Measurements from ENCODE around the gene ANAPC7. TPM values are rescaled to one million over a fixed set of nuclear protein-coding genes. Genes with fewer than 3 reads are reported as not detected.
"Not testable (repeated sequence)": the region's sequence is repeated elsewhere in the genome, so short reads cannot be mapped to it uniquely, and the experiment has no call there.

The ANAPC7 gene
- total and polyA plus RNA-seq, 9 donors, result 46.2 to 79.7 (median 53.6) TPM

DNA sequence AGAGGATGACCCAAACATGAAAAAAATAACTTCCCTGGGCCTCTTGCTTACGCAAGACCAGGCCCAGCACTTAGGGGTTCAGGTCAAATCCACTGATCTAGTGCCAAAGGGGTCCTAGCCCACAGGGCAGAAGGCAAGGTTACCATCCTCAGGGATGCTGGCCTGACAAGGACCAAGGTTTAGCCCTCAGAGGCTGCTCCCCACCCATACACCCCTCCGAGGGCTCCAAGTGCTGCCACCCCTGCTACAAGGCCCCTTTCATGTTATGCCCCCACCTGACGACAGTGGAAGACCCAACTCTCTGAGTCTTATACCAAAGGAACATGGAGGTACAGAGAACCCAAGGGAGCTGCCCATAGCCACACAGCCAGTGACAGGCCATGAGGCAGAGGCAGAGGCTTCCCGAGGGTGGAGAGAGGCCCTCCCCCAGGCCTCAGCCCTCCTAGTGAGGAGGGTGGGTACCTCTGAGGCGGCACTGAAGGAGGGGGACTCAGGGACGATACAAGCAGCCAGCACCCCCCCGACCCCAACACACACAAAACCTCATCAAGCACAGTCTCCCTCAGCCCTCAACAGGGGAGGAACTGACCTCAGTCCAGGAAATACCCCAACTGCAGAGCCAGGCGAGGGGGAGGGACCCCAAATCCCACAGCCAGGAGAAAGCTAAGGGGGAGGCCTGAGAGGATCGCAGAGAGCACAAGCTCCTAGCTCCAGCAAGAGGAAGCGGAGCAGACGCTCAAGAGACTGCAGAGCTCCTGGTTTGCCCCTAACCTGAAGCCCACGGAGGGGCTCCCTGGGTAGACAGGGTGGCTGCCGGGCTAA lies 37.0 kb downstream of the ANAPC7 start:
- no peak overlapping the region for H3K4me3 ChIP-seq (ENCODE audit: low read length)
- no peak for DNase-seq
- H3K36me3 ChIP-seq (ENCODE audit: control insufficient read depth, insufficient read depth, low read length), result peaks cover 17% of the 10 kb centered on the region
- H3K27me3 ChIP-seq (ENCODE audit: control insufficient read depth, insufficient read depth, low read length), result no peaks in the 10 kb centered on the region
- no peaks in the 10 kb centered on the region for H3K9me3 ChIP-seq (replicated peaks; ENCODE audit: control insufficient read depth, low read depth, low read length)
- H3K27ac ChIP-seq (ENCODE audit: low read length), result no peak overlapping the region
- H3K4me1 ChIP-seq (ENCODE audit: control insufficient read depth, insufficient read depth, low read length), result peaks cover 18% of the 10 kb centered on the region
- WGBS (ENCODE audit: insufficient coverage), result 56% methylated on average over 4 of the region's 13 CpGs

GRCh38 chr12:110365489-110366320 lies 37.8 kb downstream of the ANAPC7 start:
- Histone ChIP-seq H3K4me1 (ENCODE audit: control insufficient read depth, insufficient read depth, low read length) (peaks cover 10% of the 10 kb centered on the region), H3K27ac (ENCODE audit: low read length) (no peak overlapping the region), H3K4me3 (ENCODE audit: low read length) (no peak overlapping the region), H3K36me3 (ENCODE audit: control insufficient read depth, insufficient read depth, low read length) (peaks cover 9% of the 10 kb centered on the region), H3K9me3 (replicated peaks; ENCODE audit: control insufficient read depth, low read depth, low read length) (no peaks in the 10 kb centered on the region), H3K27me3 (ENCODE audit: control insufficient read depth, insufficient read depth, low read length) (no peaks in the 10 kb centered on the region)
- no peak for DNase-seq
- 100% methylated on average over 2 of the region's 7 CpGs for WGBS (ENCODE audit: insufficient coverage)

DNA sequence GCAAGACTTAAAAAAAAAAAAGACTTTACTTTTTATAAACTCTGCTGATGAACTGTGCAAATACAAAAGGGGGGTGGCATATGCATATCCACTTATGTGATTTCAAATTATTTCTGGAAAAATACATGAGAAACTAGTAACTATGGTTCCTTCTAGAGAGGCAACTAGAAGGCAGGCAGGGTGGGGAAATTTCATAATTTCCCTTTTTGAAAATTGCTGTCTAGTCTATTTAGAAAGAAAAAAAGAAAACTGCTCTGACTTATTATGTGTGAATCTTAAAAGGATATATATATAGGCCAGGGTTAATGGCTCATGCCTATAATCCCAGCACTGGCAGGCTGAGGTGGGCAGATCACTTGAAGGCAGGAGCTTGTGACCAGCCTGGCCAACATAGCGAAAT lies 42.3 kb downstream of the ANAPC7 start:
- H3K4me1 ChIP-seq (ENCODE audit: control insufficient read depth, insufficient read depth, low read length), result no peaks in the 10 kb centered on the region
- WGBS (ENCODE audit: insufficient coverage), result no CpG with 5 or more reads among the region's 1 CpG
- H3K36me3 ChIP-seq (ENCODE audit: control insufficient read depth, insufficient read depth, low read length), result no peaks in the 10 kb centered on the region
- H3K27me3 ChIP-seq (ENCODE audit: control insufficient read depth, insufficient read depth, low read length), result no peaks in the 10 kb centered on the region
- DNase-seq, result no peak
- H3K27ac ChIP-seq (ENCODE audit: low read length), result no peak overlapping the region
- no peak overlapping the region for H3K4me3 ChIP-seq (ENCODE audit: low read length)
- no peaks in the 10 kb centered on the region for H3K9me3 ChIP-seq (replicated peaks; ENCODE audit: control insufficient read depth, low read depth, low read length)

- not testable (repeated sequence) for H3K9me3 ChIP-seq (replicated peaks; ENCODE audit: control insufficient read depth, low read depth, low read length); H3K27me3 ChIP-seq (ENCODE audit: control insufficient read depth, insufficient read depth, low read length); H3K4me3 ChIP-seq (ENCODE audit: low read length); H3K27ac ChIP-seq (ENCODE audit: low read length); H3K36me3 ChIP-seq (ENCODE audit: control insufficient read depth, insufficient read depth, low read length); H3K4me1 ChIP-seq (ENCODE audit: control insufficient read depth, insufficient read depth, low read length); DNase-seq
- WGBS (ENCODE audit: insufficient coverage), result 60% methylated on average over 2 of the region's 8 CpGs
These were observed 45.0 kb downstream of the ANAPC7 start for GRCh38 chr12:110358384-110359097.

DNA sequence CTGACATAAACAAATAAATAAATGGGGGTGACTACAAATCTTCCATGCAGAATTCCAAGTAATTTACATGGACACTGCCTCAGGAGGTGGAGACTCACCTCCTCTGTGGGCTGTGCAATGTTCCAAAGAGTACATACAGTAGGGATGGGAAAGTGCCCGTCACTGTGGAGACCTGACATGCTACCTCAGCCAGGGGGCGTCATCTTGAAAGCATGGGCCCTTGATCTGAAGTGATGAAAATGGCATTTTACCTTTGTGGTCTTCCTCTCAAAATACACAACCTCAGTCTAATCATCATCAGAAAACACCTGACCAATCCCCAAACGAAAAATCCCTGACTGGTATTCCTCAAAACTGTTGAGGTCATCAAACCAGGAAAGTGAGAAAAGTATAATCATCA lies 48.4 kb downstream of the ANAPC7 start:
- Histone ChIP-seq H3K4me3 (ENCODE audit: low read length) (no peak overlapping the region), H3K27me3 (ENCODE audit: control insufficient read depth, insufficient read depth, low read length) (no peaks in the 10 kb centered on the region), H3K36me3 (ENCODE audit: control insufficient read depth, insufficient read depth, low read length) (peaks cover 16% of the 10 kb centered on the region), H3K9me3 (replicated peaks; ENCODE audit: control insufficient read depth, low read depth, low read length) (no peaks in the 10 kb centered on the region), H3K4me1 (ENCODE audit: control insufficient read depth, insufficient read depth, low read length) (no peaks in the 10 kb centered on the region), H3K27ac (ENCODE audit: low read length) (no peak overlapping the region)
- WGBS (ENCODE audit: insufficient coverage), result no CpG with 5 or more reads among the region's 3 CpGs
- DNase-seq, result no peak

DNA sequence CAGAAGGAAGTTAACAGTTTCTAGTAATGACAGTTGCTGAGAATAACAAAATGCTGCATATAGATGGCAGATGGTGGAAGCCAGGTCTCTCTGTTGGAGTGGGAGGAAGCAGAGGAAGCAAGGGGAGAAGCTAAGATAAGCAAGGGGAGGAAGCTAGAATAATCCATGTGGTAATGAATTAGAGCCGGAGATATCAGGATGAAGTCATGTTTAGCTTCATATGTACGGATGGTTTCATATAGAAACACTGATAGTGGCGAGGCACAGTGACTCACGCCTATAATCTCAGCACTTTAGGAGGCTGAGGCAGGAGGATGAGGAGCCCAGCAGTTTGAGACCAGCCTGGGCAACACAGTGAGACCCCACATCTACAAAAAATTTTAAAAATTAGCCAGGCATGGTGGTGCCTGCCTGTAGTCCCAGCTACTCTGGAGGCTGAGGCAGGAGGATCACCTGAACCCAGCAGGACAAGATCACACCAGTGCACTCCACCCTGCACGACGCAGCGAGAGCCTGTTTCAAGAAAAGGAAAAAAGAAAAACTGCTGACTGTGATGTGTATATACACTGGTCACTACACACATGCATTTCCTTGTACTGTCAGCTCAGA lies 49.2 kb downstream of the ANAPC7 start:
- H3K4me1 ChIP-seq (ENCODE audit: control insufficient read depth, insufficient read depth, low read length), result peaks cover 2% of the 10 kb centered on the region
- 63% methylated on average over 3 of the region's 7 CpGs for WGBS (ENCODE audit: insufficient coverage)
- no peak overlapping the region for H3K27ac ChIP-seq (ENCODE audit: low read length)
- H3K9me3 ChIP-seq (replicated peaks; ENCODE audit: control insufficient read depth, low read depth, low read length), result no peaks in the 10 kb centered on the region
- H3K36me3 ChIP-seq (ENCODE audit: control insufficient read depth, insufficient read depth, low read length), result peaks cover 24% of the 10 kb centered on the region
- DNase-seq, result no peak
- no peak overlapping the region for H3K4me3 ChIP-seq (ENCODE audit: low read length)
- H3K27me3 ChIP-seq (ENCODE audit: control insufficient read depth, insufficient read depth, low read length), result no peaks in the 10 kb centered on the region

DNA sequence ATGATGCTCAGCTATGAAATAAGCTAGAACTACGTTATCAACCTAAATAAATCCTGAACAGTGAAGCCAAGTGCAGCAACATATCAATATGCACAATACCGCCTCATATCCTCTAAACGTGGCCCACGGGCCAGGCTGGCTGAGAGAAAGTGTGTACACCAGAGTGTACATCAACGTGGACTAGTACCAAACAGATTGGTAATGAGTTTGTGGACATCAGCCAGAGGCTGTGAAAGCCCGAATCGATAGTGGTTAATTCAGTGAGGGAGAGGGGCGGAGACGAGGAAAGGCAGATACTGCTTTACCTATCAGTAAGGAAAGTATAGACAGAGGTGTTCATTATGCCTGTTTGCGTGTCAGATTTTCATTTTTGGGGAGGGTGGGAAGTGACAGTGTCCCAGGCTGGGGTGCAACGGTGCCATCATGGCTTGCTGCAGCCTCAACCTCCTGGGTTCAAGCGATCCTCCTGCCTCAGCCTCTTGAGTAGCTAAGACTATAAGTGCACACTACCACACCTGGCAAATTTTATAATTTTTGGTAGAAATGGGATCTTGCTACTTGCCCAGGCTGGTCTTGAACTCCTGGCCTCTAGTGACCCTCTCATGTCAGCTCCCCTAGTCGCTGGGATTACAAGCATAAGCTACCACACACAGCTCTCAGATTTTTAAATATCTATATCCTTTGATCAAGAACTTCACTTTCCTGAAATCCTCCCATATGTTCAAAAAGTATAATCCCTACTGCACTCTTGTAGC lies 50.1 kb downstream of the ANAPC7 start:
- Histone ChIP-seq H3K27ac (ENCODE audit: low read length) (no peak overlapping the region), H3K9me3 (replicated peaks; ENCODE audit: control insufficient read depth, low read depth, low read length) (no peaks in the 10 kb centered on the region), H3K4me3 (ENCODE audit: low read length) (no peak overlapping the region), H3K4me1 (ENCODE audit: control insufficient read depth, insufficient read depth, low read length) (peaks cover 6% of the 10 kb centered on the region), H3K27me3 (ENCODE audit: control insufficient read depth, insufficient read depth, low read length) (no peaks in the 10 kb centered on the region), H3K36me3 (ENCODE audit: control insufficient read depth, insufficient read depth, low read length) (peaks cover 32% of the 10 kb centered on the region)
- 80% methylated on average over 7 of the region's 13 CpGs for WGBS (ENCODE audit: insufficient coverage)
- DNase-seq, result no peak

GRCh38 chr12:110352401-110352800 lies 51.1 kb downstream of the ANAPC7 start:
- WGBS (ENCODE audit: insufficient coverage), result no CpG with 5 or more reads among the region's 3 CpGs
- H3K4me3 ChIP-seq (ENCODE audit: low read length), result no peak overlapping the region
- no peak for DNase-seq
- peaks cover 6% of the 10 kb centered on the region for H3K4me1 ChIP-seq (ENCODE audit: control insufficient read depth, insufficient read depth, low read length)
- no peaks in the 10 kb centered on the region for H3K9me3 ChIP-seq (replicated peaks; ENCODE audit: control insufficient read depth, low read depth, low read length)
- no peak overlapping the region for H3K27ac ChIP-seq (ENCODE audit: low read length)
- H3K27me3 ChIP-seq (ENCODE audit: control insufficient read depth, insufficient read depth, low read length), result no peaks in the 10 kb centered on the region
- peaks cover 42% of the 10 kb centered on the region for H3K36me3 ChIP-seq (ENCODE audit: control insufficient read depth, insufficient read depth, low read length)

DNA sequence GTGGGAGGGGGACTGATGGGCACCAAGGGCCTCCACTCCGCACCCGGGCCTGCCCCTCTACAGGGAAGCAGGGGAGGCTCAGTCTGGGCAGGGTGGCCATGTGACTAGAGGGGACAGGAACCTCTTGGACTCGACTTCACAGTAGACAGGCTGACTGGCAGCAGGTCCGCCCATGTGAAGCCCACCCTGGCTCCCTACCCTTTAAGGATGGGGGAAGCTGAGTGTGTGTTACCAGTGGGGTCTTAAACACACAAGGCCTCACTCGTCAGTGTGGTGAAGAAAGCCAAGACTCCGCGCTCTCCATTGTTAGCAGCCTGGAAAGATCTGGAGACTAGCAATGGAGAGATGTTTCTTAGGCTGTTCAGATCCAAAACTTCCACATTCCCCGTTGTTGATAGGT lies 52.4 kb downstream of the ANAPC7 start:
- peaks cover 48% of the 10 kb centered on the region for H3K36me3 ChIP-seq (ENCODE audit: control insufficient read depth, insufficient read depth, low read length)
- no peaks in the 10 kb centered on the region for H3K27me3 ChIP-seq (ENCODE audit: control insufficient read depth, insufficient read depth, low read length)
- no peak overlapping the region for H3K27ac ChIP-seq (ENCODE audit: low read length)
- H3K4me1 ChIP-seq (ENCODE audit: control insufficient read depth, insufficient read depth, low read length), result peaks cover 6% of the 10 kb centered on the region
- no peak overlapping the region for H3K4me3 ChIP-seq (ENCODE audit: low read length)
- no peaks in the 10 kb centered on the region for H3K9me3 ChIP-seq (replicated peaks; ENCODE audit: control insufficient read depth, low read depth, low read length)
- no peak for DNase-seq
- 94% methylated on average over 4 of the region's 8 CpGs for WGBS (ENCODE audit: insufficient coverage)

Data from muscle of leg (tissue), 11 donors.